Measurements from ENCODE around the gene TRPM6.

TRPM6 gene

DNA sequence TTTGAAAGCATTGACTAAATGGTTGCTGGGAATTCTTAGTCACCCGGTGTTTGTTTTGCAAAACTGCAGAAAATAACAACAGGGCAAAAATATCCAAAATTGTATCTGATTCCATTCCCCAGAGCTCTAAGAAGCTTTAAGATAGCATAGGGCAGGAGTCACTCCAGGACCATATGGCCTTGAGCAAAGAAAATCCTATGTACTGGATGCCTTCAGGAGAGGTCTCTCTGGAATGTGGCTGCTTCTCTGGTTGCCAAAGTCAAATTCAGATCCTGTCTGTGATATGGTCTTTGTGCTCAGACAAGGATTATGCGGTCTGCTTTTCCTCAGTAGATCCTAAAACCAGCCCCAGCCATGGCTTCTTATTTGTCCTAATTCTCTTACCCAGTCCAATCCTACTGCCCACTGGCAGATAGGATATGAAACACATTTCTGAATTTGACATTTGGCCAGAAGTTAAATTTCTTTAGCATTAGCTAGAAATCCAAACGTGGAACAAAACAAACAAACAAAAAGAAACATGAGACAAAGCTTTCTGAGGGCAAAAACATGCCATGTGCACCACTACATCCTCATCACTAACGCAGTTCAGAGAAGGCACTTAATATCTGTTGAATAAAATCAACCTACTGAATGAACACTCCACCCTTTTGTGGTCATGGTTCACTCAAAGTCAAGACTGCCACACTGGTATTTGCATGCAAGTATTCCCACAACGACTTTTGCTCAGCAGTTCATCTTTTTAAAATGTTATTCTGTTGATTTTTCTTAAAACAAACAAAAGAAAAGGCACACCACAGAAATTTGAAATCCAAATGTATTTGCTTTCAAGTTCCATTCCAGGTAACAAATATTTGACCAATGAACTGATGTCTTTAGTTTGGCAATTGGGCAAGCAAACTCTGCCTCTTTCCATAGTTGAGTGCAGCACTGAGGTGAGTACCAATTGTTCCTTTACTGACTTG, 165.7 kb downstream of the TRPM6 start:
- DNase-seq (ENCODE audit: low read depth): no peak

DNA sequence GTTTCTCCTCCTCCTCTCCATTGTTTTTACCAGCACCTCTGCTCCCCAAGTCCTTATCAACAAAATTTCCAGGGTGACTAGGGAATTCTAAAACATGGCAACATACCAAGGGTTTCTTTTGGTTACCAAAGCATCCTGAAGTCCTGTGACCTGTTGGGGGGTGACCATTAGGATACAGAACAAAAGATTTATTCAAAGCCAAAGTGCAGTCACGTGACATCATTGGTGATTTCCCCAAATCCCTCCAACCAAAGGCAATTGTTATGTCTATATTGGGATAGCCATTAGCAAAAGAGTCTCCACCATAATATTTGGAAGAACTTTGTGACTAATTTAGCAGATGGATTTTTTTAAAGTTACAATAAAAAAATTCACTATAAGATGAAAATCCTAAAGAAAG, 168.4 kb downstream of the TRPM6 start:
- DNase-seq (ENCODE audit: low read depth): no peak

DNA sequence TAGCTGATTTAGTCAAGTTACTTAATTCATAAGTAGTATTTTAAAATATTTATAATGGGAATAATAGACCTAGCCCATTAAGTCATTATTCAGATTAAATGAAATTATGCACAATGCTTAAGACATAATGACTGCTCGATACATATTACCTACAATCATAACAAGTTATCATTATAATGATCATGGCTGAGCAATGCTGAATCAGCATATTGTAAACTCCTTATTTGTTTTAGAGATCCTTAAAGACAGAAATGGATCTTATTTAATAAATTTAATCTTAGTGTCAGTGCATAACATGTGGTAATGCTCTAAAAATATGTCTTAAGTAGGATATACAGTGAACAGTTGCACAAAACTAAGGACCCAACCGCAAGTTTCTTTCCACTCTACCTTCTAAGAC, 169.0 kb downstream of the TRPM6 start:
- no peak for DNase-seq (ENCODE audit: low read depth)

DNA sequence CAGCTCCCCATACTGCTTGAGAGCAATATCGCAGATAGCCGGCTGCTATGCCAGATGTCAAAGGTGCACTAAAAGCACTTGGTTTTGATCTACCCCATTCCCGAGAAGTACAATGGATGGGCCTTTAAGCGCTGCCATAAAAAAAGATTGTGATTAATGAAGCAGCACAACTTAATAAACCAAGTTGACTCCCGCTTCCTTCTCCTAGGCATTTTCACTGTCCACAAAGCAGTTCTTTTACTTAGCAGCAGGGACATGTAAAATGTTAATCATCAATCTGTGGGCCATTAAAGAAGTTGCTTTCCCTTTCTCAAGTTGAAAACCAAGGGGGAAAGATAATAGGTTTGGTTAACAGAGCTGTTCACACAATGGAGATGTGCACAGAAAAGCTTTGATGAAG, 176.4 kb downstream of the TRPM6 start:
- DNase-seq (ENCODE audit: low read depth): no peak

DNA sequence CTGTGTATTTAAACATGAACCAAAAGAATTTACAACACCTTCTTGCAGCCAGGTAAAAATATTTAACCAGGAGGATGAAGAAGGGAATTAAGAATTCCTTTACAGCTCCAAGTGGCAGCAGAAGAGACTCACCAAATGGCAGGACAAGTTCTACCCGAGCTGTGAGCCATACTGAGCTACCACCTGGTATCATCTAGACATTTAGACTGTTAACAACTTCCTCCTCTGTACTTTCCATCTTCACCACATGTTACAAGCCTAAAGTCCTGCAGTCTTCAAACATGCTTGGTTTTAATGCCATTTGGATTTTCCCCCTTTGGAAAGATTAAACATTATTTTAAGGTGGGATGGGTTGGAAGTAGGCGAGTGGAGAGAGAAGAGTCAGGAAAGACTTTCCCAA, 190.2 kb downstream of the TRPM6 start:
- no peak for DNase-seq (ENCODE audit: low read depth)

DNA sequence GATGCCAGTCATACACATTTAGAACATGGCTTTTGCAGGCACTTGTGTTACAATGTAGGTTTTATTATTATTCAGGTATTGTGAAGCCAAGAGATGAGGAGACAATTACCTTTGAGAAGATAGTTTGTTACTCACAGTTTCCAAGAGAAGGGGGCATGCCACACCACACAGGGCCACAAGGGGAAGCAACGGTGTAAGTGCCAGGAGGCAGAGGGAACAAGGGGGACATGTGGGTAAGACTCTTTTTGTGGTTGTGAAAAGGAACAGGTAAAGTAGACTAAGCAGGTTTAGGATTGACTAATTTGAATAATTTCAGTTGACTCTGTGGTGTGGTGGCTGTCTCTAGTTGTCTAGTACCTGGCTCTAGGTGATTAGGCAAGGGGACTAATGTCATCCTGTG, 191.2 kb downstream of the TRPM6 start:
- DNase-seq (ENCODE audit: low read depth): no peak

DNA sequence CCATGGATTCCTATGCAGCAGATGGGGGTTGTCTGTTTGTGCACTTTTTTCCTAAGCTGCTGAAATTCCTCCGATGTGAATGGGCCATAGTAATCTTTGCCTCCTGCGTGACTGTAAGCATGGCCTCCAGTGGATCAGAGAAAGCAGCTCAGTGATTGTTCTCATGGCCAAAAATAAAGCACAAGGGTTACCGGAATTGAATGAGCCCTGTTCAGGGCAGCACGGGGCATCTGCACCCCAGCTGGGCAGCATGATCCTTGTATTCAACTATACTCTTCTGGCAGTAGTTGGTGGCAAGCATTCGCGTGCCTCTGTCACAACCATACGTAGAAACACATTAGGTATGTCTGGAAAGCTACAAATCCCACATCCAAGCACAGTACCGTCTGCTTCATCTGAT, 196.7 kb downstream of the TRPM6 start:
- no peak for DNase-seq (ENCODE audit: low read depth)

DNA sequence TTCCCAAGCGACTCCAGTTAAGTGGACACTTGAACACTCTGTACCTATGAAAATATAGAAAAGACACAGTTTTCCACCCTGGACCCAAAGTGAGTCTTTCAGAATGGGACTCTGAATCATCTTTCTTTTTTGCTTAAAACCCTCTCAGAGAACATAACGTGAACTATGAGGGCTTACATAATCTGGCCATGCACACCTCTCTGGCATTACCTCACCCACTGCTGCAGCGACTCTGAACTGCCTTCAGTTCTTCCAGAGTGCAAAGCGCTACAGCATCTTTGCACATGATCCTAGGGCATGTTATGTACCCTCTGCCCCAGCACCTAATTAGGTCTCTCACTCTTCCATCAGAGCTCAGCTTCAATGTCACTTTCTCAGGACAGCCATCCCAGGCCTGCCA, 204.4 kb downstream of the TRPM6 start:
- DNase-seq (ENCODE audit: low read depth): no peak

DNA sequence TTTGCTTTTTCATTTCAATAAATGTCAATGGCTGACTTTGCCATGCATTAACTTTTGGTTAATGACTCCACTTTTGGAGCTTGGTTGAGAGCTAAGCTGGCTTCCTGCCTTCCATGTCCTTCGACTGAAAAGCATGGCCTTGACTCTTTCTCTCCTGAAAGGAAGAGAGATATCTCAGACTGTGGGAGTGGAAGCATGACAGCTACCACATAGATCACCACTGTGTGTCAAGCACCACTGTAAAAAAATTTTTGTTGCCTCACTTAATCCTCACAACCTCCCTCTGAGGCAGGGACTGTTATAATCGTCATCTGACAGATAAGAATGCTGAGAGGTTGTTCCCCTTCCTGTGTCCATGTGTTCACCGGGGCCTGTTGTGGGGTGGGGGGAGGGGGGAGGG, 205.8 kb downstream of the TRPM6 start:
- DNase-seq (ENCODE audit: low read depth): no peak

DNA sequence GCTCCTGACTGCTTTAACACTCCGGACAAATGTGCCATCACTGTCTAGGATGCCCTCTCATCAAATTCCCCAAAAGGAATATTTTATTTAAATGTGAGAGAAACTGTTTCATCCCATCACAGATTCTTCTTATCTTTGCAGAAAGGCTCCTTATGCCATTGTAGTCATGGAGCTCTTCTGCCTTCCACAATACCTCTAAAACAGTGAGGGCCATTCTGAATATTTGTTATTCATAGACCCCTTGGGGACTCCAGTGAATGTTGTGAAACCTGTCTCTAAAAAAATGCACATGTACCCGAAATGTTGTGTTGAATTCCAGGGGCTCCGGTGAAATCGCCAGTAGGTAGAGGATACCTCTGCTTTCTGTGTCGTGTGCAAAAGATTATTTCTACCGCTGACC, 213.6 kb downstream of the TRPM6 start:
- DNase-seq (ENCODE audit: low read depth): no peak

Measured in activated gamma-delta T cell treated with anti-CD3 and anti-CD28 coated beads, Interleukin-2, amount 50 U/mL, for 16 hours (primary cell).